CD4-positive, alpha-beta T cell treated with Interleukin-4 for 4 hours (primary cell): ENCODE results near the gene HNRNPM.
"Not testable (repeated sequence)": the region's sequence is repeated elsewhere in the genome, so short reads cannot be mapped to it uniquely, and the experiment has no call there.

Experiments
- DNase-seq: peaks from one replicate; pipeline ENCODE4 v3.0.0-alpha.2; 2020

The HNRNPM gene

GRCh38 chr19:8444677-8445487 is at the start of gene HNRNPM:
Gene HNRNPM, plus strand, starts transcription at chr19:8444975. Its CDS starts 24 bp downstream, at chr19:8444999.
- DNase-seq: peak; percentile 99

- DNase-seq: no peak
These were observed 49.1 kb upstream of the HNRNPM start for GRCh38 chr19:8395621-8396082.

GRCh38 chr19:8396185-8396562 is 48.6 kb upstream of the HNRNPM start:
- no peak for DNase-seq

- peak; percentile 73 for DNase-seq
These were observed 48.1 kb upstream of the HNRNPM start for GRCh38 chr19:8396563-8397203.

GRCh38 chr19:8397271-8397670 is 47.5 kb upstream of the HNRNPM start:
- no peak for DNase-seq

GRCh38 chr19:8397746-8398310 is 46.9 kb upstream of the HNRNPM start:
- DNase-seq: no peak

- no peak for DNase-seq
These were observed 46.4 kb upstream of the HNRNPM start for GRCh38 chr19:8398311-8398771.

- DNase-seq: no peak
These were observed 45.0 kb upstream of the HNRNPM start for GRCh38 chr19:8399681-8400188.

GRCh38 chr19:8401981-8402411 is 42.8 kb upstream of the HNRNPM start:
- DNase-seq: no peak

- no peak for DNase-seq
These were observed 41.5 kb upstream of the HNRNPM start for GRCh38 chr19:8403098-8403819.

- DNase-seq: no peak
These were observed 41.0 kb upstream of the HNRNPM start for GRCh38 chr19:8403820-8404109.

- no peak for DNase-seq
These were observed 40.2 kb upstream of the HNRNPM start for GRCh38 chr19:8404391-8405151.

GRCh38 chr19:8410718-8411117 is 34.1 kb upstream of the HNRNPM start:
- DNase-seq: not testable (repeated sequence)

- peak; percentile 95 for DNase-seq
These were observed 31.8 kb upstream of the HNRNPM start, which contains the start of gene MARCHF2 for GRCh38 chr19:8412783-8413628. Gene MARCHF2, plus strand, starts transcription at chr19:8413305. Its CDS starts 8,536 bp downstream, at chr19:8421841.

GRCh38 chr19:8413629-8413995 is 31.2 kb upstream of the HNRNPM start:
- DNase-seq: no peak

- no peak for DNase-seq
These were observed 28.0 kb upstream of the HNRNPM start for GRCh38 chr19:8416796-8417195.

- DNase-seq: no peak
These were observed 23.0 kb upstream of the HNRNPM start for GRCh38 chr19:8421484-8422461.

- DNase-seq: no peak
These were observed 21.0 kb upstream of the HNRNPM start for GRCh38 chr19:8423817-8424223.

GRCh38 chr19:8425331-8425730 is 19.4 kb upstream of the HNRNPM start:
- DNase-seq: not testable (repeated sequence)

GRCh38 chr19:8426283-8426682 is 18.5 kb upstream of the HNRNPM start:
- no peak for DNase-seq
